K562 (cell line): Measurements from ENCODE around the gene HOGA1. TPM values are rescaled to one million over a fixed set of nuclear protein-coding genes. Genes with fewer than 3 reads are reported as not detected.

Experiments used
- ATAC-seq: fragments of 200-7000 bp; cut with Tn5 transposase; 3 replicates; pipeline ENCODE4 v1.9.1; 2020; ENCODE audit warnings: moderate library complexity
- BruUV-seq: library from RNA; stranded (reverse); fragments of 400-500 nt; replicated peaks from 2 replicates; lab custom pipeline; 2021; lab: Mats Ljungman, UMichigan
- CTCF ChIA-PET: fragments of 300-600 bp; formaldehyde crosslinking; extraction: SDS; loops from one replicate; lab custom pipeline; 2021; ENCODE audit warnings: low intra/inter-chr PET ratio; lab: Yijun Ruan, JAX
- POLR2A ChIA-PET: fragments of 300-600, 350-650 bp; sonication (Branson Sonifier 250); formaldehyde crosslinking; extraction: SDS; loops from one replicate; lab custom pipeline; 2021; ENCODE audit warnings: antibody characterized with exemption, inconsistent platforms; lab: Yijun Ruan, JAX
- DNase-seq, 4 experiments: peaks; one replicate each; pipeline versions ENCODE4 v3.0.0 to v3.0.0-alpha.2; 2011 to 2018; ENCODE audit warnings: low spot score in 3 of 4, mixed read lengths in 3 of 4; ENCODE audit errors: extremely low read depth in 1 of 4
- FAIRE-seq: peaks from 2 replicates; lab custom pipeline; 2011; peaks lifted over from hg19 to GRCh38; lab: Jason Lieb, UNC
- H2AFZ ChIP-seq: 2 replicates; pipeline ENCODE4 v1.6.0; 2011; ENCODE audit warnings: low read depth, low read length, control low read depth, inconsistent platforms
- H3K27ac ChIP-seq: fragments of 200-600 bp; 3 replicates; pipeline ENCODE4 v1.8.0; 2011; ENCODE audit warnings: low read depth, mild to moderate bottlenecking, control low read depth, inconsistent platforms, low read length, moderate library complexity, mixed read lengths; ENCODE audit errors: extremely low read depth
- H3K27me3 ChIP-seq, 2 experiments: fragments of 300-600 bp in 1 of 2; 2 replicates in 1 of 2; 3 replicates in 1 of 2; pipeline versions ENCODE4 v1.6.0 to v1.8.0; 2011; ENCODE audit warnings: inconsistent platforms in 2 of 2, low read length in 2 of 2, mild to moderate bottlenecking in 1 of 2, mixed read lengths in 1 of 2, moderate library complexity in 1 of 2; ENCODE audit not compliant: control insufficient read depth in 2 of 2, insufficient read depth in 2 of 2
- H3K36me3 ChIP-seq: fragments of 300-600 bp; 3 replicates; pipeline ENCODE4 v1.8.0; 2011; ENCODE audit warnings: mild to moderate bottlenecking, low read length, inconsistent platforms; ENCODE audit not compliant: control insufficient read depth, insufficient read depth
- H3K4me1 ChIP-seq, 2 experiments: fragments of 200-600 bp in 1 of 2; replicated peaks in 1 of 2; 2 replicates in 1 of 2; 3 replicates in 1 of 2; pipeline versions ENCODE4 v1.5.1 to v1.8.0; 2011; ENCODE audit warnings: inconsistent platforms in 2 of 2, low read length in 2 of 2, mild to moderate bottlenecking in 1 of 2, mixed read lengths in 1 of 2, moderate library complexity in 1 of 2; ENCODE audit not compliant: control insufficient read depth in 2 of 2, insufficient read depth in 2 of 2
- H3K4me2 ChIP-seq: 2 replicates; pipeline ENCODE4 v1.6.1; 2011; ENCODE audit warnings: low read length, control low read depth, inconsistent platforms, mixed read lengths; ENCODE audit not compliant: insufficient read depth
- H3K4me3 ChIP-seq: fragments of 200-600 bp; sonication (generic), shearing (Covaris generic); 2 replicates; pipeline ENCODE4 v1.5.1; 2016; ENCODE audit warnings: control low read depth, inconsistent platforms
- H3K79me2 ChIP-seq: fragments of 200-600 bp; 3 replicates; pipeline ENCODE4 v1.8.0; 2011; ENCODE audit warnings: low read length, inconsistent platforms; ENCODE audit not compliant: control insufficient read depth, insufficient read depth
- H3K9ac ChIP-seq, 2 experiments: 2 replicates each; pipeline versions ENCODE4 v1.6.0 to v1.6.1; 2011; ENCODE audit warnings: low read depth in 2 of 2, low read length in 2 of 2, control low read depth in 1 of 2, inconsistent platforms in 1 of 2, mild to moderate bottlenecking in 1 of 2, mixed read lengths in 1 of 2; ENCODE audit not compliant: insufficient read depth in 1 of 2
- H3K9me1 ChIP-seq: one replicate; pipeline ENCODE4 v1.6.0; 2011; ENCODE audit warnings: inconsistent platforms, mild to moderate bottlenecking, low read length, moderate library complexity; ENCODE audit not compliant: control insufficient read depth, insufficient read depth
- H3K9me3 ChIP-seq: replicated peaks from 2 replicates; pipeline ENCODE4 v1.5.1; 2011; ENCODE audit warnings: low read depth, low read length, inconsistent platforms; ENCODE audit not compliant: control insufficient read depth, insufficient read depth
- H4K20me1 ChIP-seq: replicated peaks from 2 replicates; pipeline ENCODE4 v1.6.1; 2011; ENCODE audit warnings: low read length, inconsistent platforms, mixed read lengths; ENCODE audit not compliant: control insufficient read depth, insufficient read depth
- HMG20B ChIP-seq: fragments of 250-450 bp; sonication (Bioruptor Pico); IDR thresholded peaks from 2 replicates; pipeline ENCODE4 v1.5.0; 2021; ENCODE audit warnings: mild to moderate bottlenecking
- HMGXB4 ChIP-seq: sonication (generic); formaldehyde crosslinking; IDR thresholded peaks from 2 replicates; pipeline ENCODE4 v1.8.1; 2023; ENCODE audit warnings: mild to moderate bottlenecking, missing genetic modification reagents
- MTF1 ChIP-seq: fragments of 250-450 bp; sonication (Bioruptor Pico); IDR thresholded peaks from 2 replicates; pipeline ENCODE4 v1.9.0; 2021; ENCODE audit warnings: moderate library complexity, mild to moderate bottlenecking, inconsistent platforms, borderline replicate concordance
- WGBS: fragments of 100-300 bp; shearing (Covaris generic); methylation state at CpG from one replicate; pipeline ENCODE4 v1.1.6; 2016; ENCODE audit warnings: low coverage, mixed read lengths; ENCODE audit not compliant: insufficient coverage; ENCODE audit errors: missing lambda C conversion rate; 5-methylcytosine and 5-hydroxymethylcytosine counted together
- in situ Hi-C: fragments of 300-500 bp; cut with MboI; formaldehyde crosslinking; loops from 4 replicates; pipeline ENCODE4 v1.15.0; 2018; ENCODE audit warnings: inconsistent platforms, mixed read lengths
- intact Hi-C: fragments of 100-400 bp; cut with micrococcal nuclease; formaldehyde crosslinking; loops from 2 replicates; pipeline ENCODE4 v1.14.2; 2022
- polyA plus RNA-seq, 8 experiments: library from polyadenylated mRNA; depleted of rRNA in 4 of 8; stranded (reverse) in 5 of 8; unstranded in 3 of 8; fragments of >200 nt; fragmentation: Nextera tagmentation in 2 of 8; fragmentation: Illumina TruSeq in 1 of 8; extraction: Ambion mirVana in 2 of 8; extraction: Trizol in 1 of 8; gene quantifications; 2 replicates each; pipeline versions ENCODE4 v1.2.1 to v1.2.3, GENCODE V29; 2011 to 2014; ENCODE audit warnings: inconsistent platforms in 1 of 8, missing spikeins in 1 of 8
- total RNA-seq, 7 experiments: library from RNA; depleted of rRNA in 6 of 7; stranded (reverse); fragments of >200 nt in 6 of 7; fragmentation: Illumina TruSeq in 2 of 7; extraction: Trizol in 2 of 7; gene quantifications; 2 replicates each; pipeline versions ENCODE4 v1.2.1 to v1.2.3, GENCODE V29; 2011 to 2021; ENCODE audit warnings: low replicate concordance in 1 of 7

HOGA1 gene
- total and polyA plus RNA-seq, 9 of the 15 experiments (the other 6 are each of a cell fraction or from before 2014, with no cell fraction given) = not detected

- 0 out of 4 replicates have a peak overlapping the region, but pooled peaks of 1 of the 2 experiments have one; percentile 58 for H3K9ac ChIP-seq
- in situ Hi-C loops (no loop called here), intact Hi-C loops (no loop called here)
- H3K36me3 ChIP-seq = no peaks in the 10 kb centered on the region
- H3K4me2 ChIP-seq = no peak overlapping the region
- no peak overlapping the region for H3K27ac ChIP-seq
- TF ChIP-seq MTF1 (CRISPR knock-in tag) = no peak
- FAIRE-seq = no peak
- ATAC-seq = no peak
- H3K4me1 ChIP-seq = peaks cover 21 to 23% of the 10 kb centered on the region in 2 experiments
- no peaks in the 10 kb centered on the region for H3K79me2 ChIP-seq
- no TSS peak for BruUV-seq
- DNase-seq = no peak
- no peak overlapping the region for H3K4me3 ChIP-seq
- POLR2A ChIA-PET = interaction anchor here (1.4 kb wide), 1 partner anchor 10 kb away, joined by 3 read pairs; no protein-coding TSS in a partner anchor
- CTCF ChIA-PET = no interaction called here
- no peaks in the 10 kb centered on the region for H3K9me1 ChIP-seq
- WGBS = 85% methylated on average over 6 of the region's 6 CpGs
- no peaks in the 10 kb centered on the region for H4K20me1 ChIP-seq
- no peaks in the 10 kb centered on the region for H3K9me3 ChIP-seq
- H3K27me3 ChIP-seq = no peaks in the 10 kb centered on the region
- no peak overlapping the region for H2AFZ ChIP-seq
Measured at GRCh38 chr10:97599272-97599619, 15.1 kb downstream of the HOGA1 start.

- POLR2A ChIA-PET = interaction anchor here (0.6 to 0.7 kb wide), 2 partner anchors 29 kb away, joined by 3 read pairs; no protein-coding TSS in a partner anchor
- 0% methylated on average over 1 of the region's 1 CpG for WGBS
- FAIRE-seq (no peak), DNase-seq (no peak), ATAC-seq (no peak)
- H2AFZ ChIP-seq = no peak overlapping the region
- no peak overlapping the region for H3K4me3 ChIP-seq
- intact Hi-C loops = no loop called here
- no TSS peak for BruUV-seq
- no peak overlapping the region for H3K9ac ChIP-seq
- no peaks in the 10 kb centered on the region for H3K9me1 ChIP-seq
- H3K79me2 ChIP-seq = no peaks in the 10 kb centered on the region
- no peak overlapping the region for H3K27ac ChIP-seq
- no peaks in the 10 kb centered on the region for H4K20me1 ChIP-seq
- no peaks in the 10 kb centered on the region for H3K9me3 ChIP-seq
- H3K4me2 ChIP-seq = no peak overlapping the region
- H3K27me3 ChIP-seq = no peaks in the 10 kb centered on the region
- in situ Hi-C loops = no loop called here
- CTCF ChIA-PET = no interaction called here
- H3K4me1 ChIP-seq = peaks cover 21 to 23% of the 10 kb centered on the region in 2 experiments
- no peaks in the 10 kb centered on the region for H3K36me3 ChIP-seq
- TF ChIP-seq HMGXB4 (CRISPR knock-in tag) (no peak), HMG20B (CRISPR knock-in tag) (no peak)
Measured at GRCh38 chr10:97600616-97601015, 16.4 kb downstream of the HOGA1 start.
